ENCODE measurements around the gene GPR18. TPM values are rescaled to one million over a fixed set of nuclear protein-coding genes. Genes with fewer than 3 reads are reported as not detected.

Gene GPR18
- total RNA-seq, 1 donor from 2014 or later, result not detected

DNA sequence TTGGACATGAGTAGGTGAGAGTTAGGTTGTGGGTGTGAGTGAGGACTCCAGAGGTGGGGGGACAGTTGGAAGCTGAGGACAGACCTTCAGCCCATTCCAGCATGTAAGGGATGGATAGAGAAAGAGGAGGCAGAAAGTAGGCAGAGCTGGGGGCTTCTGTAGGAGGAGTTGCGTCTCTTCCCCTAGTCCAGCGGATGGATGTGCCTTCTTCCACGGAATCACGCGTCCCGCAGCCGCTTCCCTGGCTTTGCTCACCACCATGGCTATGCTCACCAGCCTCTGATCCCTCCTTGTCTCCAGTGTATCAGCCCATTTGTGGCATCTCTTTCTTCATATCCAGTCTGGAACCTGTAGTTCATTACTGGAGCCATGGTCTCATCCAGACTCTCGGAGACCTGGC lies 52.0 kb downstream of the GPR18 start:
- intact Hi-C loops (cut with DNase I), result no loop called here
- Histone ChIP-seq H3K9me3 (no peaks in the 10 kb centered on the region), H3K27ac (no peak overlapping the region), H3K27me3 (no peaks in the 10 kb centered on the region), H3K4me1 (peaks cover 0 to 6% of the 10 kb centered on the region in 2 donors), H3K4me3 (no peak overlapping the region), H3K36me3 (no peaks in the 10 kb centered on the region)
- TF ChIP-seq, protein P1, sequence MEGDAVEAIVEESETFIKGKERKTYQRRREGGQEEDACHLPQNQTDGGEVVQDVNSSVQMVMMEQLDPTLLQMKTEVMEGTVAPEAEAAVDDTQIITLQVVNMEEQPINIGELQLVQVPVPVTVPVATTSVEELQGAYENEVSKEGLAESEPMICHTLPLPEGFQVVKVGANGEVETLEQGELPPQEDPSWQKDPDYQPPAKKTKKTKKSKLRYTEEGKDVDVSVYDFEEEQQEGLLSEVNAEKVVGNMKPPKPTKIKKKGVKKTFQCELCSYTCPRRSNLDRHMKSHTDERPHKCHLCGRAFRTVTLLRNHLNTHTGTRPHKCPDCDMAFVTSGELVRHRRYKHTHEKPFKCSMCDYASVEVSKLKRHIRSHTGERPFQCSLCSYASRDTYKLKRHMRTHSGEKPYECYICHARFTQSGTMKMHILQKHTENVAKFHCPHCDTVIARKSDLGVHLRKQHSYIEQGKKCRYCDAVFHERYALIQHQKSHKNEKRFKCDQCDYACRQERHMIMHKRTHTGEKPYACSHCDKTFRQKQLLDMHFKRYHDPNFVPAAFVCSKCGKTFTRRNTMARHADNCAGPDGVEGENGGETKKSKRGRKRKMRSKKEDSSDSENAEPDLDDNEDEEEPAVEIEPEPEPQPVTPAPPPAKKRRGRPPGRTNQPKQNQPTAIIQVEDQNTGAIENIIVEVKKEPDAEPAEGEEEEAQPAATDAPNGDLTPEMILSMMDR (IDR thresholded peaks at IDR 0.05), result no peak
- no peak for DNase-seq (ENCODE audit: low spot score in 2 of 2)

DNA sequence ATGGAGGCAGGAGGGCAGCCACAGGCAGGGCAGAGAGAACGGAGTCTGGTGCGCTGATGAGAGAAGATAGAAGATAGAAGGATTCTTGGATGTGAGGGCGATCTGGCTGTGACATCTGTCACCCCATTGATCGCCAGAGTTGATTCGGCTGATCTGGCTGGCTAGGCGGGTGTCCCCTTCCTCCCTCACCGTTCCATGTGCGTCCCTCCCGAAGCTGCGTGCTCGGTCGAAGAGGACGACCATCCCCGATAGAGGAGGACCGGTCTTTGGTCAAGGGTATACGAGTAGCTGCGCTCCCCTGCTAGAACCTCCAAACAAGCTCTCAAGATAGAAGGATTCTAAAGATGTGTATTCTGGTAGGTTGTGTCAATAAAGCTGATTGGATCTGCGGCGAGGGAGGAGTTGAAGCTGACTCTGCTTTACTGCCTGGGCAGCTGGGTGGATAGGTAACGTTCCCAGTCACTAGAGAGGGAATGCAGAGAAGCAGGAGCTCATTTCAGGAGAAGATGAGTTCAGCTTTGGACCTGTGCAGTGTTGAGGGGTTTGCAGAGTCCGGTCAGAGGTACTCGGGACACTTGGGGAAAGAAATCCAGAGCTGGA lies 52.5 kb downstream of the GPR18 start:
- Histone ChIP-seq H3K27me3 (no peaks in the 10 kb centered on the region), H3K27ac (no peak overlapping the region), H3K36me3 (no peaks in the 10 kb centered on the region), H3K4me3 (no peak overlapping the region), H3K9me3 (no peaks in the 10 kb centered on the region), H3K4me1 (peaks cover 0 to 6% of the 10 kb centered on the region in 2 donors)
- intact Hi-C loops (cut with DNase I), result no loop called here
- TF ChIP-seq, protein P1 (IDR thresholded peaks at IDR 0.05), result no peak
- no peak for DNase-seq (ENCODE audit: low spot score in 2 of 2)

Other genes with a start within 250 kb of the GPR18 start
- 67.8 TPM for gene UBAC2, start 57.5 kb downstream of the GPR18 start, total RNA-seq
- 1.1 TPM for gene GPR183, start 49.0 kb upstream of the GPR18 start, total RNA-seq
- gene TM9SF2, start 243.1 kb upstream of the GPR18 start, total RNA-seq, result 56.8 TPM

Measured in ascending aorta (tissue), 2 donors.